CD4-positive, alpha-beta T cell treated with Interleukin-15 for 1 hour (primary cell): ENCODE results near the gene PIGO.
A peak's percentile ranks its signal among the peaks of the same experiment; 100 is the strongest.

Source experiments
- DNase-seq: peaks from one replicate; pipeline ENCODE4 v3.0.0-alpha.2; 2020

Gene PIGO

DNA sequence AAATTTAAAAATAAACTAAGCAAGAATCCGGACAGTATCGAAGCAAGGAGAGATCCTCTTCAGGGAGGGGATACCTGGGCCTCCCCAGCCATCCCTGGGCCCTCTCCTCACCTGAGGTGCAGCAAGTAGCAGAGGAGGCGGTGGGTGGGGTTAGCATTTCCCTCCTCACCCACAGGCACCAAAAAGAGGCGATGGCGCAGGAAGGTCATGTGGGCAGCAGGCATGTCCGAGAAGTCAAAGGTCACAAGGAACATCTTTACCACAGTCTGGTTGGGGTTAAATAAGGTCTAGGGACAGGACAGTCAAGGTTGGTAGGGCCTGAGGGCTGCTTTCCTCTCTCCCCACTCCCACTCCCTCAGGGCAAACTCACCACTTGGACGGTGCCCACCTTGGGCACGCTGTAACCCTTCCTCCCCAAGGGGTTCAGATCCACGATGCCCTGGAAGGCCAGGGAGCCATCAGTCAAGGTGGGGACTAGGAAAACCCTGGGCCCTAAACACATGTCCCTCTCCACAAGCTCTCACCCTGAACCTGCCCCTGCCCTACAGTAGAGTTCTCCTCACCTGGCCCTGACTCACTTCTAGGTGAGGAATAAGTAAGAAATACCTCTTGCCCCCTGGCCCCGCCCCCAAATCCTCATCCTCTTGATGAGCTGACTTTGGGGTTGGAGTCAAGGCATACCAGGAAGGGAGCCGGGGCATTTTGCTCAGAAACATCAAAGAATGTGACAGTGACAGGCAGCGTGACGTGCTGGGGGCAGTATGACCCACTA is 9.4 kb upstream of the PIGO start:
- no peak for DNase-seq

DNA sequence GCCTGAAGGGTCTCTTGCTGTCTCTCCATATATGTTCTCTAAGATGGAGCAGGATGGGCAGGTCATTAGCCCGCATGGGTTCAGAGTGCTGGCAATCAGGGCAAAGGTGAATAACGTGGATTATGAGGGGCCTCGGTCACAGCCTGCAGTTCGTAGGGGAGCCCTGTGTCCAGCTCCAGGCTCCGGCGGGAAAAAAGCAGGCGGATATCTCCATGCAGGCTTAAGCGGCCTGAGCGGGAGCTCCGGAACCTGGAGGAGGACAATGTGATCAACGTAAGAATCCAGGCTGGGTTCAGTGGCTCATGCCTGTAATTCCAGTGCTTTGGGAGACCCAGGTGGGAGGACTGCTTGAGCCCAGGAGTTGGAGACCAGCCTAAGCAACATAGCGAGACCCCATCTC is 8.7 kb upstream of the PIGO start:
- no peak for DNase-seq

DNA sequence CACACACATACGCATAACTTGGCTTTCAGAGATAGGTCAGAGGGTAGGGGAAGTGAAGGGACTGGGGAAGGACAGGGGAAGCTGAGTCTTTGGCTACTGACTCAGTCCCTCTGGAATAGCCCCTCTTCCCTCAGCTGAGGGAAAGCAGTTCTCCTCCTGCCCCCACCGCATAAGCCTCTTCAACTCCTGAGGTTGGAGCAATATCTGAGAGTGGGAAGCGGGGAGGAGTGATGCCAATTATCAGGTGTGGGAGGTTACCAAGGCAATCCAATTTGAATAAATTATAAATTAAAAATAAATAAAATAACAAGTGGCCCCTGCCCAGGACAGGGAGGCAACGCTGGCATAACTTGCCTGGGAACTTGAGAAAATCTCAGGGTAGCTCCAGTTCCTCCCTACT is 8.2 kb upstream of the PIGO start:
- no peak for DNase-seq

GRCh38 chr9:35103660-35104191 is 7.3 kb upstream of the PIGO start:
- DNase-seq, result no peak

GRCh38 chr9:35102769-35103659 is 6.6 kb upstream of the PIGO start, which contains the start of gene STOML2:
Gene STOML2, minus strand, starts transcription at chr9:35103131. Its CDS starts 37 bp downstream, at chr9:35103094.
- DNase-seq, result peak; percentile 95

DNA sequence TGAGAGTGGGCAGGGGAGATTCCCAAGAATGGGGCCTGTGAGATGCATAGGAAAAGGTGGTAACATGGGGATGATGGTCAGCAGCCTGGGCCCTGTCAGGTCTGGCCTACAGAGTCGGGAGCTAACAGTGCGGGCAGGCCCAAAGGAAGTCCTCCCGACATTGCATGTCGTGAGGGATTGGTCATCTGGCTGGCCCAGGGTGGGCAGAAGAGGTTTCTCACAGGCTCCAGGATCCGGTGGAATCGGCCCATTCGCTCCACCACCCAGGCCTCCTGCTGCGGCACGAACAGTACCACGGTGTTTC is 6.0 kb upstream of the PIGO start:
- no peak for DNase-seq

DNA sequence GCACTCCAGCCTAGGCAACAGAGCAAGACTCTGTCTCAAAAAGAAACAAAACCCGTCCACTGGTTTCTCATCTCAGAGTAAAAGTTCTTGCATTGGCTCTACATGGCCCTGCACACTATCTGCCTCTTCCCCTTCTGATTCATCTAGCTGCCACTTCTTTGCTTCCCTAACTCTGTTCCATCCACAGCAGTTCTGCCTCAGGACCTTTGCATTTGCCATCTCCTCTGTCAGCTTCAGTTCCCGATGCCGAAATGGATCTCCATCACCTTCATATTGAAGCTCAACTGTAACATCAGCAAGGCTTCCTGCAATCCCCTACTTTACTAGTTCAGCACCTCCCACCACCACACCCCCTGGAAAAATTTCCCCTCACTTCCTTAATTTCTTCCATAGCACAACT is 1.2 kb upstream of the PIGO start:
- no peak for DNase-seq

DNA sequence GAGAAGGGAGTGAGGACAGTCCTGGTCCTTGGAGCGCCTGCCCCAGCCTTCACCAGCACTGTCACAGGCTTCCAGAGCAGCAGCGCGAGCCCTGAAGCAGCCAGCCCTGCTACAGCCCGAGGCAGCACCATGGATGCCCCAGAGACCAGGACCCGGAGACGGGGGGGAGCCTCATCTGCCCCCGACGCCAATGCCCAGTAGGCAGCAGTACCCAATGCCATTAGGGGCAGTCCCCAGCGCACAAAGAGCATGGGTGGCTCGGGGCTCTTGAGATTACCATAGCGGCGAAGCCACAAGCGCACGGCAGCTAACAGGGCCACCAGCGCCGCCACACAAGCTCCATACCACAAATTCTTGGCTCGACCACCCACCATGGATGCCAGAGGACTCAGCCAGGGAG is 4.9 kb downstream of the PIGO start:
- no peak for DNase-seq

- no peak for DNase-seq
Measured at GRCh38 chr9:35089434-35089833, 7.0 kb downstream of the PIGO start.

- no peak for DNase-seq
Measured at GRCh38 chr9:35085078-35085477, 11.3 kb downstream of the PIGO start.

GRCh38 chr9:35079426-35080341 is 16.7 kb downstream of the PIGO start, which contains the start of gene FANCG:
Gene FANCG, minus strand, starts transcription at chr9:35079942. Its CDS starts 418 bp downstream, at chr9:35079524.
- DNase-seq, result peak; percentile 81

GRCh38 chr9:35079041-35079425 is 17.4 kb downstream of the PIGO start:
- DNase-seq, result no peak

DNA sequence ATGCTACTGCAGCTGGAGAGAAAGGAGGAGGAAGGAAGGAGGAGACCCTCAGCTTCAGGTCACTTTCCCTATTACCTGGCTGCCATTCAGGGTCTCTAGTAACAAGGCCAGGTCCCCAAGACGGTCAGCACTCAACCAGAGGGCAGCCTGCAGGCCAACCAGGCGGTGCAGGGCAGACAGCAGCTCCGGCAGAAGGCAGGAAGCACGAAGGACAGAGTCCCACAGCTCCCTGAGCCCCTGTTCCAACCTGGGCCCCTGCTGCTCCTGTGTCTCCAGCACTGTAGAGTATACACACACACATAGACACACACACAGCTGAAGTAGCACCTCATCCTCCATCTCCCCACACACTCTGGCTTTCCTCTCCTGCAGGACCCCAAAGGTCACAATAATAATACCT is 18.3 kb downstream of the PIGO start:
- DNase-seq, result no peak

- no peak for DNase-seq
Measured at GRCh38 chr9:35076848-35077247, 19.5 kb downstream of the PIGO start.

DNA sequence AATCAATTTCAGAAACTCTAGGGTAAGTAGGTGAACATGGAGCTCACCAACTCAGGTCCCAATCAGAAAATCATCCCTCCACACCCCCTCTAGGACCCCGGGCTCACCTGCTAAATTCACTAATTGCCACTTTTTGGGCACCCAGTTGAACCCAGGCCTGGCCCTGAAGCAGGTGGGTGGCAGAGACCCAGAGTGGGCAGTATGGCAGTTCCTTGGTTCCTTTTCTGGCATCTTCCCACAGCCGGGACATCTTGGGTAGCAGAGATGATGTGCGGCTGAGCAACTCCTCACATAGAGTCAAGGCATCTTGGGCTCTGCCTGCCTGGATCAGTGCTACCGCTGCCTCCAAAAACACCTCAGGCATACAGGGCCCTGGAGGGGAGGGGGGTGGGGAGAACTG is 21.0 kb downstream of the PIGO start:
- no peak for DNase-seq

DNA sequence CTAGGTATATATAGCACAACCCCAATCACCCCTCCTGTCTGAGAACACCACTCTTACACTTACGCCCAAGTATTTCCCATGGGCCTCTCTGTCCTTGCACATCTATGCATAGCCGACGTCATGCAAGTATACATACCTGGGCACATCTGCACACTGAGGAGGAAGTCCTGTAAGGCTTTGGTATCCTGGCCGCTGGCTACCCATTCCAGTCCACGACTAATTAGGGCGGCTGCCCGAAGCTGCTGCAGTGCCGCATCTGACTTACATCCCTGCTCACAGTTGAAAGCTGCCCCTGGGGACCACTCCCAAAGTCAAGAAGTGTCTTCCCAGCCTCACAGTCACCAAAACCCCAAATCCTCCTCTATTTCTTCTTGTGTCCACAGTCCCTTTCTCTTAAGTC is 21.6 kb downstream of the PIGO start:
- DNase-seq, result no peak

DNA sequence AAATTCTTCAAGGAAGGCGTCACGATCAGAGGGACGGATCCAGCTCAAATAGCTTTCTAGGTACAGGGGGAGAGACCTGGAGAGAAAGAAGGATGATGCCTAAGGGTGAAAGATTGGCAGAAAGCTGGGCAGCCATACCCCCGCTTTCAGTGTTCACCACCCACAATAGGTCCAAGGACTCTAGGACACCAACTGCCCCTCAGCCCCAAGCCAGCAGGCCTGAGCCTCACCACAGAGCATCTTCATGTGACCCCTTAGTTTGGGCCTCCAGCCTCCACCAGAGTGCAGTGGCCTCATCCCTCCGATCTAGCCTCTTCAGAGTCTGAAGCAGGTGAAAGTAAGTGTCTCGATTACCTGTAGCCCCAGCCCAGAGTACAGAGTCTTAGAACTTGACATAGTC is 22.2 kb downstream of the PIGO start:
- DNase-seq, result no peak

GRCh38 chr9:35073279-35073612 is 23.1 kb downstream of the PIGO start:
- no peak for DNase-seq

- peak; percentile 98 for DNase-seq
Measured at GRCh38 chr9:35072461-35073278, 23.7 kb downstream of the PIGO start, which contains the start of gene VCP. Gene VCP, minus strand, starts transcription at chr9:35072625. Its CDS starts 272 bp downstream, at chr9:35072353.

DNA sequence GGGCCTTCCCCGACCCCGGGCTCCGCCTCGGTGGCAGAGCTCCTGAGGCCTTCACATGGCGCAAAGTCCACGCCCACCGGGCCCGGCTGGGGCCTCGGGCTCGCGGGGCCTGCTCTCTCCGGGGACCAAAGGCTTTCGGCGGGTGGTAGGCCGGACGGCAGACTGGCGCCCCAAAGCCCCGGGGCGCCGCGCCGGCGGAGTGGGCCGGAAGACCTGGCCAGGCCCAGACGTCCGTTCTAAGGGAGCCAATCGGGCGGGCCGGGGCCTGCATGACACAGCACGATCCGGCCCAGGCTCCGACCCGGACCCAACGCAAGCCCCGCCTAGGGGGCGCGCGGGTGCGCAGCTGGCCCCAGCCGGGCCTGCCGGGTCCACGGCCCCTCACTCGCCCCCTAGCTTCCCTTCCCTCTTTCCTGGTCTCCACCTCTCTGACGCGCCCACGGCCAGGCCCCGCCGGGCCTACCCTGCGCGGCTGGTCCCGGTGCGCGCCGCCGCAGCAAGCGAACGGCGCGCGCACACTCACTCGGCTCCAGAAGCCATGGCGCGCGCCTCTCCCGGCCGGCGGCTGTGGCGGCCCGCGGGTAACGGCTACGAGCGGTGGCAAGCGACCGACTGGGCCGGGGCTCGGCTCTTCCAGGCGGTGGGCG is 24.5 kb downstream of the PIGO start:
- peak; percentile 83 for DNase-seq
